Measurements from ENCODE around the gene UCK2. TPM values are rescaled to one million over a fixed set of nuclear protein-coding genes. Genes with fewer than 3 reads are reported as not detected.

The UCK2 gene
- total and polyA plus RNA-seq, 9 of the 15 experiments (the other 6 are each of a cell fraction or from before 2014, with no cell fraction given) = 71.6 to 145 (median 95.8) TPM

DNA sequence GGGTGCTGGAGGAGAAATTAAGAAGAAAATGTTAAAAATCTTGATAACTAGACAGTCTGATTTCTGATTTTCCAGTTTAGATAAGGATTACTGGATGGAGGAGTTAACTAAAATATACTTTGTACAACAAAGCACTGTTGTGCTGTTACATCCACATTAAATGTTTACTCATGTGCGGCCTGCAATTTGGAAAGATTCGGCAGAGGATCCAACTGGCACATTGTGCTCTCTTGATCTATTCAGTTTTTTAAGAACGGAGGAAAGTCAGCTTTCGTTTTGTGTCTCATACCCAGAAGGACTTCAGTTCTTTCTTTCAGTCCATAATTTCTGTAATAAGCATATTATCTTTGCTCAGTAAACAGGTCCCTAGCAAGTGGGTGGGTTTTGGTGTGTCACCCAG lies 52.5 kb downstream of the UCK2 start:
- no peak for ATAC-seq
- Histone ChIP-seq H3K79me2 (ENCODE audit: control insufficient read depth, insufficient read depth, low read length) (peaks cover 94% of the 10 kb centered on the region), H2AFZ (ENCODE audit: low read depth, low read length) (no peak overlapping the region), H3K9me3 (replicated peaks; ENCODE audit: control insufficient read depth, insufficient read depth, low read depth, low read length) (0 out of 2 replicates have a peak, but pooled peaks cover 3% of the 10 kb centered on the region), H3K36me3 (ENCODE audit: control insufficient read depth, insufficient read depth, low read length) (peaks cover 8% of the 10 kb centered on the region; the same call in 1 of the 3 replicates), H3K4me1 (replicated peaks in 1 of 2; ENCODE audit: control insufficient read depth in 2 of 2, insufficient read depth in 2 of 2, low read length in 2 of 2) (no peaks in the 10 kb centered on the region; a peak in 1 of 5 replicates), H3K4me2 (ENCODE audit: insufficient read depth, low read length) (no peak overlapping the region), H3K27ac (ENCODE audit: extremely low read depth, low read depth, low read length) (no peak overlapping the region), H3K27me3 (ENCODE audit: control insufficient read depth in 2 of 2, insufficient read depth in 2 of 2, low read length in 2 of 2) (no peaks in the 10 kb centered on the region), H3K4me3 (no peak overlapping the region), H3K9me1 (ENCODE audit: control insufficient read depth, insufficient read depth, low read length) (no peaks in the 10 kb centered on the region), H3K9ac (ENCODE audit: insufficient read depth in 1 of 2, low read depth in 2 of 2, low read length in 2 of 2) (no peak overlapping the region), H4K20me1 (replicated peaks; ENCODE audit: control insufficient read depth, insufficient read depth, low read length) (0 out of 2 replicates have a peak, but pooled peaks cover 5% of the 10 kb centered on the region)
- no TSS peak for BruUV-seq (replicated peaks)
- intact Hi-C loops (cut with micrococcal nuclease) (no loop called here), in situ Hi-C loops (cut with MboI) (no loop called here)
- no peak for DNase-seq (ENCODE audit: extremely low read depth in 1 of 4, low spot score in 3 of 4)
- ChIA-PET POLR2A (no interaction called here), CTCF (ENCODE audit: low intra/inter-chr PET ratio) (no interaction called here)
- FAIRE-seq = no peak
- 88% methylated on average over 4 of the region's 4 CpGs for WGBS (ENCODE audit: insufficient coverage, low coverage, missing lambda C conversion rate)
- TF ChIP-seq SPI1 (IDR thresholded peaks at IDR 0.05; ENCODE audit: borderline replicate concordance, low read depth, low read length) (no peak), SMAD4 (CRISPR knock-in tag; conservative IDR thresholded peaks at IDR 0.05) (no peak), NFATC3 (IDR thresholded peaks at IDR 0.05) (no peak), LCOR (CRISPR knock-in tag; IDR thresholded peaks at IDR 0.05) (no peak), JUNB (CRISPR knock-in tag; conservative IDR thresholded peaks at IDR 0.05) (no peak), KLF10 (CRISPR knock-in tag; IDR thresholded peaks at IDR 0.05) (no peak), STAT5A (IDR thresholded peaks at IDR 0.05; ENCODE audit: borderline replicate concordance, low read length) (no peak)
- TF ChIP-seq, protein P1, sequence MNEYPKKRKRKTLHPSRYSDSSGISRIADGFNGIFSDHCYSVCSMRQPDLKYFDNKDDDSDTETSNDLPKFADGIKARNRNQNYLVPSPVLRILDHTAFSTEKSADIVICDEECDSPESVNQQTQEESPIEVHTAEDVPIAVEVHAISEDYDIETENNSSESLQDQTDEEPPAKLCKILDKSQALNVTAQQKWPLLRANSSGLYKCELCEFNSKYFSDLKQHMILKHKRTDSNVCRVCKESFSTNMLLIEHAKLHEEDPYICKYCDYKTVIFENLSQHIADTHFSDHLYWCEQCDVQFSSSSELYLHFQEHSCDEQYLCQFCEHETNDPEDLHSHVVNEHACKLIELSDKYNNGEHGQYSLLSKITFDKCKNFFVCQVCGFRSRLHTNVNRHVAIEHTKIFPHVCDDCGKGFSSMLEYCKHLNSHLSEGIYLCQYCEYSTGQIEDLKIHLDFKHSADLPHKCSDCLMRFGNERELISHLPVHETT (CRISPR knock-in tag; conservative IDR thresholded peaks at IDR 0.05 in 1 of 2, IDR thresholded peaks at IDR 0.05 in 1 of 2) = no peak
- TF ChIP-seq, protein P2, sequence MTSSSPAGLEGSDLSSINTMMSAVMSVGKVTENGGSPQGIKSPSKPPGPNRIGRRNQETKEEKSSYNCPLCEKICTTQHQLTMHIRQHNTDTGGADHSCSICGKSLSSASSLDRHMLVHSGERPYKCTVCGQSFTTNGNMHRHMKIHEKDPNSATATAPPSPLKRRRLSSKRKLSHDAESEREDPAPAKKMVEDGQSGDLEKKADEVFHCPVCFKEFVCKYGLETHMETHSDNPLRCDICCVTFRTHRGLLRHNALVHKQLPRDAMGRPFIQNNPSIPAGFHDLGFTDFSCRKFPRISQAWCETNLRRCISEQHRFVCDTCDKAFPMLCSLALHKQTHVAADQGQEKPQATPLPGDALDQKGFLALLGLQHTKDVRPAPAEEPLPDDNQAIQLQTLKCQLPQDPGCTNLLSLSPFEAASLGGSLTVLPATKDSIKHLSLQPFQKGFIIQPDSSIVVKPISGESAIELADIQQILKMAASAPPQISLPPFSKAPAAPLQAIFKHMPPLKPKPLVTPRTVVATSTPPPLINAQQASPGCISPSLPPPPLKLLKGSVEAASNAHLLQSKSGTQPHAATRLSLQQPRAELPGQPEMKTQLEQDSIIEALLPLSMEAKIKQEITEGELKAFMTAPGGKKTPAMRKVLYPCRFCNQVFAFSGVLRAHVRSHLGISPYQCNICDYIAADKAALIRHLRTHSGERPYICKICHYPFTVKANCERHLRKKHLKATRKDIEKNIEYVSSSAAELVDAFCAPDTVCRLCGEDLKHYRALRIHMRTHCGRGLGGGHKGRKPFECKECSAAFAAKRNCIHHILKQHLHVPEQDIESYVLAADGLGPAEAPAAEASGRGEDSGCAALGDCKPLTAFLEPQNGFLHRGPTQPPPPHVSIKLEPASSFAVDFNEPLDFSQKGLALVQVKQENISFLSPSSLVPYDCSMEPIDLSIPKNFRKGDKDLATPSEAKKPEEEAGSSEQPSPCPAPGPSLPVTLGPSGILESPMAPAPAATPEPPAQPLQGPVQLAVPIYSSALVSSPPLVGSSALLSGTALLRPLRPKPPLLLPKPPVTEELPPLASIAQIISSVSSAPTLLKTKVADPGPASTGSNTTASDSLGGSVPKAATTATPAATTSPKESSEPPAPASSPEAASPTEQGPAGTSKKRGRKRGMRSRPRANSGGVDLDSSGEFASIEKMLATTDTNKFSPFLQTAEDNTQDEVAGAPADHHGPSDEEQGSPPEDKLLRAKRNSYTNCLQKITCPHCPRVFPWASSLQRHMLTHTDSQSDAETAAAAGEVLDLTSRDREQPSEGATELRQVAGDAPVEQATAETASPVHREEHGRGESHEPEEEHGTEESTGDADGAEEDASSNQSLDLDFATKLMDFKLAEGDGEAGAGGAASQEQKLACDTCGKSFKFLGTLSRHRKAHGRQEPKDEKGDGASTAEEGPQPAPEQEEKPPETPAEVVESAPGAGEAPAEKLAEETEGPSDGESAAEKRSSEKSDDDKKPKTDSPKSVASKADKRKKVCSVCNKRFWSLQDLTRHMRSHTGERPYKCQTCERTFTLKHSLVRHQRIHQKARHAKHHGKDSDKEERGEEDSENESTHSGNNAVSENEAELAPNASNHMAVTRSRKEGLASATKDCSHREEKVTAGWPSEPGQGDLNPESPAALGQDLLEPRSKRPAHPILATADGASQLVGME (CRISPR knock-in tag; IDR thresholded peaks at IDR 0.05) = no peak
- TF ChIP-seq, protein P3, sequence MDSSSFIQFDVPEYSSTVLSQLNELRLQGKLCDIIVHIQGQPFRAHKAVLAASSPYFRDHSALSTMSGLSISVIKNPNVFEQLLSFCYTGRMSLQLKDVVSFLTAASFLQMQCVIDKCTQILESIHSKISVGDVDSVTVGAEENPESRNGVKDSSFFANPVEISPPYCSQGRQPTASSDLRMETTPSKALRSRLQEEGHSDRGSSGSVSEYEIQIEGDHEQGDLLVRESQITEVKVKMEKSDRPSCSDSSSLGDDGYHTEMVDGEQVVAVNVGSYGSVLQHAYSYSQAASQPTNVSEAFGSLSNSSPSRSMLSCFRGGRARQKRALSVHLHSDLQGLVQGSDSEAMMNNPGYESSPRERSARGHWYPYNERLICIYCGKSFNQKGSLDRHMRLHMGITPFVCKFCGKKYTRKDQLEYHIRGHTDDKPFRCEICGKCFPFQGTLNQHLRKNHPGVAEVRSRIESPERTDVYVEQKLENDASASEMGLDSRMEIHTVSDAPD (CRISPR knock-in tag; IDR thresholded peaks at IDR 0.05) = no peak

Measured in K562 (cell line).